T-helper 17 cell (primary cell): ENCODE measurements around the gene TIMP3. TPM values are rescaled to one million over a fixed set of nuclear protein-coding genes. Genes with fewer than 3 reads are reported as not detected.

Experiments used
- ATAC-seq: fragments of 150-1000 bp; cut with Tn5 transposase; 2 replicates; pipeline ENCODE4 v1.10.0; 2021; ENCODE audit warnings: mild to moderate bottlenecking, moderate library complexity
- DNase-seq, 3 donors: peaks; one replicate each; pipeline versions ENCODE4 v3.0.0 to v3.0.0-alpha.2; 2020 to 2021
- H3K9me3 ChIP-seq: one replicate; pipeline ENCODE4 v1.7.0; 2013; ENCODE audit warnings: low read length, mild to moderate bottlenecking; ENCODE audit not compliant: control insufficient read depth, poor library complexity, severe bottlenecking
- H3K27ac Mint-ChIP-seq: one replicate; pipeline ENCODE4 v1.8.0; 2022; ENCODE audit warnings: mild to moderate bottlenecking, moderate library complexity, mixed read lengths
- H3K27me3 Mint-ChIP-seq: one replicate; pipeline ENCODE4 v1.8.0; 2022; ENCODE audit warnings: mixed read lengths
- H3K36me3 Mint-ChIP-seq: one replicate; pipeline ENCODE4 v1.8.0; 2022; ENCODE audit warnings: low read depth, mixed read lengths
- H3K4me1 Mint-ChIP-seq: one replicate; pipeline ENCODE4 v1.8.0; 2022; ENCODE audit warnings: mild to moderate bottlenecking, mixed read lengths
- H3K4me3 Mint-ChIP-seq: one replicate; pipeline ENCODE4 v1.8.0; 2022; ENCODE audit warnings: mild to moderate bottlenecking, moderate library complexity, mixed read lengths
- total RNA-seq, 4 donors: library from RNA in 2 of 4; stranded (reverse) in 2 of 4; gene quantifications; one replicate each; pipeline ENCODE4 v1.2.3 and lab custom pipeline; 2022 to 2026

Gene TIMP3
- total RNA-seq, 2 donors from 2014 or later = 0.26 TPM; not detected in 1

- DNase-seq (no peak), ATAC-seq (no peak)
- Mint-ChIP-seq H3K36me3 (no peaks in the 10 kb centered on the region), H3K27me3 (peaks cover 28% of the 10 kb centered on the region), H3K4me1 (peaks cover 8% of the 10 kb centered on the region), H3K4me3 (no peak overlapping the region), H3K27ac (peak overlapping the region; percentile 78)
- H3K9me3 ChIP-seq = no peaks in the 10 kb centered on the region
Observed at GRCh38 chr22:32882774-32883530, 81.4 kb downstream of the TIMP3 start.

- H3K27ac Mint-ChIP-seq = no peak overlapping the region
- H3K4me3 Mint-ChIP-seq = no peak overlapping the region
- DNase-seq (no peak), ATAC-seq (no peak)
- no peaks in the 10 kb centered on the region for H3K9me3 ChIP-seq
- H3K36me3 Mint-ChIP-seq = no peaks in the 10 kb centered on the region
- H3K4me1 Mint-ChIP-seq = no peaks in the 10 kb centered on the region
- H3K27me3 Mint-ChIP-seq = peaks cover 25% of the 10 kb centered on the region
Observed at GRCh38 chr22:32887324-32887980, 85.9 kb downstream of the TIMP3 start.

GRCh38 chr22:32888976-32889375 is 87.5 kb downstream of the TIMP3 start:
- no peak for DNase-seq
- Mint-ChIP-seq H3K27me3 (peaks cover 24% of the 10 kb centered on the region), H3K27ac (no peak overlapping the region), H3K4me1 (no peaks in the 10 kb centered on the region), H3K36me3 (no peaks in the 10 kb centered on the region), H3K4me3 (no peak overlapping the region)
- H3K9me3 ChIP-seq = no peaks in the 10 kb centered on the region
- ATAC-seq = no peak

GRCh38 chr22:32896891-32897290 is 95.4 kb downstream of the TIMP3 start:
- H3K27ac Mint-ChIP-seq = no peak overlapping the region
- no peaks in the 10 kb centered on the region for H3K36me3 Mint-ChIP-seq
- DNase-seq (no peak), ATAC-seq (no peak)
- no peak overlapping the region for H3K4me3 Mint-ChIP-seq
- H3K9me3 ChIP-seq = no peaks in the 10 kb centered on the region
- H3K27me3 Mint-ChIP-seq = peaks cover 20% of the 10 kb centered on the region
- H3K4me1 Mint-ChIP-seq = no peaks in the 10 kb centered on the region

GRCh38 chr22:32897400-32897799 is 95.9 kb downstream of the TIMP3 start:
- Mint-ChIP-seq H3K27ac (no peak overlapping the region), H3K4me1 (no peaks in the 10 kb centered on the region), H3K4me3 (no peak overlapping the region), H3K36me3 (no peaks in the 10 kb centered on the region), H3K27me3 (peaks cover 16% of the 10 kb centered on the region)
- DNase-seq = no peak
- ATAC-seq = no peak
- no peaks in the 10 kb centered on the region for H3K9me3 ChIP-seq

GRCh38 chr22:32900886-32901635 is 99.6 kb downstream of the TIMP3 start:
- no peak overlapping the region for H3K27ac Mint-ChIP-seq
- no peak overlapping the region for H3K4me3 Mint-ChIP-seq
- peaks cover 7% of the 10 kb centered on the region for H3K27me3 Mint-ChIP-seq
- ATAC-seq = no peak
- no peaks in the 10 kb centered on the region for H3K36me3 Mint-ChIP-seq
- DNase-seq = no peak
- H3K9me3 ChIP-seq = no peaks in the 10 kb centered on the region
- H3K4me1 Mint-ChIP-seq = no peaks in the 10 kb centered on the region

GRCh38 chr22:32901925-32902324 is 100.4 kb downstream of the TIMP3 start:
- Mint-ChIP-seq H3K36me3 (no peaks in the 10 kb centered on the region), H3K27me3 (peaks cover 4% of the 10 kb centered on the region), H3K4me1 (no peaks in the 10 kb centered on the region), H3K4me3 (no peak overlapping the region), H3K27ac (no peak overlapping the region)
- no peaks in the 10 kb centered on the region for H3K9me3 ChIP-seq
- ATAC-seq (no peak), DNase-seq (no peak)

- ATAC-seq (no peak), DNase-seq (no peak)
- H3K36me3 Mint-ChIP-seq = no peaks in the 10 kb centered on the region
- no peaks in the 10 kb centered on the region for H3K27me3 Mint-ChIP-seq
- no peak overlapping the region for H3K27ac Mint-ChIP-seq
- no peak overlapping the region for H3K4me3 Mint-ChIP-seq
- H3K9me3 ChIP-seq = no peaks in the 10 kb centered on the region
- H3K4me1 Mint-ChIP-seq = no peaks in the 10 kb centered on the region
Observed at GRCh38 chr22:32903507-32903906, 102.0 kb downstream of the TIMP3 start.

GRCh38 chr22:32904044-32904443 is 102.5 kb downstream of the TIMP3 start:
- no peaks in the 10 kb centered on the region for H3K9me3 ChIP-seq
- H3K4me3 Mint-ChIP-seq = no peak overlapping the region
- no peaks in the 10 kb centered on the region for H3K27me3 Mint-ChIP-seq
- H3K36me3 Mint-ChIP-seq = no peaks in the 10 kb centered on the region
- ATAC-seq (no peak), DNase-seq (no peak)
- no peak overlapping the region for H3K27ac Mint-ChIP-seq
- H3K4me1 Mint-ChIP-seq = no peaks in the 10 kb centered on the region

- ATAC-seq (no peak), DNase-seq (no peak)
- Mint-ChIP-seq H3K27ac (no peak overlapping the region), H3K36me3 (no peaks in the 10 kb centered on the region), H3K4me1 (no peaks in the 10 kb centered on the region), H3K27me3 (peaks cover under 1% of the 10 kb centered on the region), H3K4me3 (no peak overlapping the region)
- H3K9me3 ChIP-seq = no peaks in the 10 kb centered on the region
Observed at GRCh38 chr22:32905400-32905799, 103.9 kb downstream of the TIMP3 start.

GRCh38 chr22:32909581-32910428 is 108.3 kb downstream of the TIMP3 start:
- H3K36me3 Mint-ChIP-seq = no peaks in the 10 kb centered on the region
- no peaks in the 10 kb centered on the region for H3K9me3 ChIP-seq
- peaks cover 8% of the 10 kb centered on the region for H3K27me3 Mint-ChIP-seq
- no peak overlapping the region for H3K4me3 Mint-ChIP-seq
- H3K4me1 Mint-ChIP-seq = no peaks in the 10 kb centered on the region
- ATAC-seq = no peak
- DNase-seq = no peak
- H3K27ac Mint-ChIP-seq = no peak overlapping the region

- Mint-ChIP-seq H3K27me3 (peaks cover 8% of the 10 kb centered on the region), H3K27ac (no peak overlapping the region), H3K4me3 (no peak overlapping the region), H3K4me1 (no peaks in the 10 kb centered on the region), H3K36me3 (no peaks in the 10 kb centered on the region)
- ATAC-seq (no peak), DNase-seq (no peak)
- H3K9me3 ChIP-seq = no peaks in the 10 kb centered on the region
Observed at GRCh38 chr22:32910429-32910772, 108.9 kb downstream of the TIMP3 start.

GRCh38 chr22:32911503-32911902 is 110.0 kb downstream of the TIMP3 start:
- peaks cover 8% of the 10 kb centered on the region for H3K27me3 Mint-ChIP-seq
- no peak overlapping the region for H3K27ac Mint-ChIP-seq
- no peak for DNase-seq
- no peak overlapping the region for H3K4me3 Mint-ChIP-seq
- ATAC-seq = no peak
- H3K4me1 Mint-ChIP-seq = no peaks in the 10 kb centered on the region
- no peaks in the 10 kb centered on the region for H3K36me3 Mint-ChIP-seq
- no peaks in the 10 kb centered on the region for H3K9me3 ChIP-seq
